Mucosa of stomach (tissue), 1 donor: ENCODE measurements around the gene MACROD2.

Source experiments
- H3K27me3 ChIP-seq: one replicate; pipeline ENCODE4 v1.7.0; 2013; ENCODE audit warnings: mild to moderate bottlenecking, low read length; ENCODE audit not compliant: control insufficient read depth, insufficient read depth
- H3K36me3 ChIP-seq: one replicate; pipeline ENCODE4 v1.7.0; 2013; ENCODE audit warnings: low read length; ENCODE audit not compliant: control insufficient read depth, insufficient read depth
- H3K4me1 ChIP-seq: one replicate; pipeline ENCODE4 v1.7.0; 2013; ENCODE audit warnings: mild to moderate bottlenecking, low read length; ENCODE audit not compliant: control insufficient read depth, insufficient read depth
- H3K4me3 ChIP-seq: one replicate; pipeline ENCODE4 v1.7.0; 2013; ENCODE audit warnings: low read length
- H3K9ac ChIP-seq: one replicate; pipeline ENCODE4 v1.7.0; 2013; ENCODE audit warnings: mild to moderate bottlenecking, low read length, moderate library complexity
- H3K9me3 ChIP-seq: one replicate; pipeline ENCODE4 v1.7.0; 2013; ENCODE audit warnings: mild to moderate bottlenecking, low read length, moderate library complexity; ENCODE audit not compliant: control insufficient read depth
- donor health status: Pancreatic carcinoma.

Gene MACROD2

GRCh38 chr20:14816471-14816870, 821.2 kb downstream of the MACROD2 start:
- H3K4me1 ChIP-seq = no peaks in the 10 kb centered on the region
- H3K4me3 ChIP-seq = no peak overlapping the region
- no peaks in the 10 kb centered on the region for H3K27me3 ChIP-seq
- no peak overlapping the region for H3K9ac ChIP-seq
- H3K9me3 ChIP-seq = no peaks in the 10 kb centered on the region
- no peaks in the 10 kb centered on the region for H3K36me3 ChIP-seq

GRCh38 chr20:14817101-14817500, 821.8 kb downstream of the MACROD2 start:
- Histone ChIP-seq H3K27me3 (no peaks in the 10 kb centered on the region), H3K36me3 (no peaks in the 10 kb centered on the region), H3K4me3 (no peak overlapping the region), H3K4me1 (no peaks in the 10 kb centered on the region), H3K9me3 (no peaks in the 10 kb centered on the region), H3K9ac (no peak overlapping the region)

- no peaks in the 10 kb centered on the region for H3K4me1 ChIP-seq
- no peaks in the 10 kb centered on the region for H3K27me3 ChIP-seq
- H3K9ac ChIP-seq = no peak overlapping the region
- H3K36me3 ChIP-seq = no peaks in the 10 kb centered on the region
- no peaks in the 10 kb centered on the region for H3K9me3 ChIP-seq
- H3K4me3 ChIP-seq = no peak overlapping the region
Measured at GRCh38 chr20:14820771-14821170, 825.5 kb downstream of the MACROD2 start.

GRCh38 chr20:14821251-14821650, 825.9 kb downstream of the MACROD2 start:
- Histone ChIP-seq H3K36me3 (no peaks in the 10 kb centered on the region), H3K9me3 (no peaks in the 10 kb centered on the region), H3K9ac (no peak overlapping the region), H3K27me3 (no peaks in the 10 kb centered on the region), H3K4me1 (no peaks in the 10 kb centered on the region), H3K4me3 (no peak overlapping the region)

- no peaks in the 10 kb centered on the region for H3K9me3 ChIP-seq
- H3K4me3 ChIP-seq = no peak overlapping the region
- H3K36me3 ChIP-seq = no peaks in the 10 kb centered on the region
- no peaks in the 10 kb centered on the region for H3K4me1 ChIP-seq
- no peak overlapping the region for H3K9ac ChIP-seq
- H3K27me3 ChIP-seq = no peaks in the 10 kb centered on the region
Measured at GRCh38 chr20:14824996-14825395, 829.7 kb downstream of the MACROD2 start.

GRCh38 chr20:14826543-14827313, 831.4 kb downstream of the MACROD2 start:
- Histone ChIP-seq H3K36me3 (no peaks in the 10 kb centered on the region), H3K4me3 (no peak overlapping the region), H3K27me3 (no peaks in the 10 kb centered on the region), H3K9me3 (no peaks in the 10 kb centered on the region), H3K9ac (no peak overlapping the region), H3K4me1 (no peaks in the 10 kb centered on the region)

GRCh38 chr20:14828459-14828858, 833.1 kb downstream of the MACROD2 start:
- Histone ChIP-seq H3K36me3 (no peaks in the 10 kb centered on the region), H3K4me1 (no peaks in the 10 kb centered on the region), H3K27me3 (no peaks in the 10 kb centered on the region), H3K4me3 (no peak overlapping the region), H3K9ac (no peak overlapping the region), H3K9me3 (no peaks in the 10 kb centered on the region)

- Histone ChIP-seq H3K4me3 (no peak overlapping the region), H3K4me1 (no peaks in the 10 kb centered on the region), H3K9ac (no peak overlapping the region), H3K9me3 (no peaks in the 10 kb centered on the region), H3K36me3 (no peaks in the 10 kb centered on the region), H3K27me3 (no peaks in the 10 kb centered on the region)
Measured at GRCh38 chr20:14829906-14830305, 834.6 kb downstream of the MACROD2 start.

- Histone ChIP-seq H3K27me3 (no peaks in the 10 kb centered on the region), H3K9me3 (no peaks in the 10 kb centered on the region), H3K4me1 (no peaks in the 10 kb centered on the region), H3K4me3 (no peak overlapping the region), H3K36me3 (no peaks in the 10 kb centered on the region), H3K9ac (no peak overlapping the region)
Measured at GRCh38 chr20:14830466-14830865, 835.1 kb downstream of the MACROD2 start.

- Histone ChIP-seq H3K4me1 (no peaks in the 10 kb centered on the region), H3K9me3 (no peaks in the 10 kb centered on the region), H3K27me3 (no peaks in the 10 kb centered on the region), H3K4me3 (no peak overlapping the region), H3K9ac (no peak overlapping the region), H3K36me3 (no peaks in the 10 kb centered on the region)
Measured at GRCh38 chr20:14830899-14831298, 835.6 kb downstream of the MACROD2 start.

GRCh38 chr20:14832630-14833029, 837.3 kb downstream of the MACROD2 start:
- Histone ChIP-seq H3K4me1 (no peaks in the 10 kb centered on the region), H3K27me3 (no peaks in the 10 kb centered on the region), H3K9ac (no peak overlapping the region), H3K36me3 (no peaks in the 10 kb centered on the region), H3K9me3 (no peaks in the 10 kb centered on the region), H3K4me3 (no peak overlapping the region)

- Histone ChIP-seq H3K4me3 (no peak overlapping the region), H3K4me1 (no peaks in the 10 kb centered on the region), H3K9ac (no peak overlapping the region), H3K27me3 (no peaks in the 10 kb centered on the region), H3K9me3 (no peaks in the 10 kb centered on the region), H3K36me3 (no peaks in the 10 kb centered on the region)
Measured at GRCh38 chr20:14838663-14839628, 843.6 kb downstream of the MACROD2 start.
